Body of pancreas (tissue), 4 donors: Measurements from ENCODE around the gene RNASEH2A.
"Not testable (repeated sequence)": the region's sequence is repeated elsewhere in the genome, so short reads cannot be mapped to it uniquely, and the experiment has no call there.

Experiments used
- CTCF ChIP-seq, 7 experiments: fragments of 450-650 bp in 4 of 7; fragments of 200-600 bp in 3 of 7; sonication (generic) in 3 of 7; IDR thresholded peaks; one replicate each; pipeline ENCODE4 v1.5.1; 2016 to 2019; ENCODE audit warnings: antibody characterized with exemption in 7 of 7
- POLR2A ChIP-seq, 3 donors: fragments of 450-650 bp; IDR thresholded peaks; one replicate each; pipeline ENCODE4 v1.6.1; 2016; ENCODE audit warnings: antibody characterized with exemption in 3 of 3, mild to moderate bottlenecking in 2 of 3

GRCh38 chr19:12797607-12798006 lies 8.8 kb upstream of the RNASEH2A start:
- TF ChIP-seq CTCF, POLR2A (IDR thresholded peaks at IDR 0.05): not testable (repeated sequence)
